ENCODE data around the gene FAM193A.
"Not testable (repeated sequence)": the region's sequence is repeated elsewhere in the genome, so short reads cannot be mapped to it uniquely, and the experiment has no call there.

FAM193A gene

GRCh38 chr4:2756691-2757350 lies 220.4 kb downstream of the FAM193A start:
- no peak for TF ChIP-seq CTCF (IDR thresholded peaks at IDR 0.05; ENCODE audit: insufficient read depth, missing control alignments)
- FAIRE-seq: no peak
- no peak for DNase-seq (ENCODE audit: insufficient read length, low spot score)

- no peak for DNase-seq (ENCODE audit: insufficient read length, low spot score)
- no peak for TF ChIP-seq CTCF (IDR thresholded peaks at IDR 0.05; ENCODE audit: insufficient read depth, missing control alignments)
- FAIRE-seq: no peak
These were observed 221.0 kb downstream of the FAM193A start for GRCh38 chr4:2757426-2757825.

- DNase-seq (ENCODE audit: insufficient read length, low spot score) (no peak), FAIRE-seq (no peak)
- TF ChIP-seq CTCF (IDR thresholded peaks at IDR 0.05; ENCODE audit: insufficient read depth, missing control alignments): no peak
These were observed 224.8 kb downstream of the FAM193A start for GRCh38 chr4:2761035-2761923.

DNA sequence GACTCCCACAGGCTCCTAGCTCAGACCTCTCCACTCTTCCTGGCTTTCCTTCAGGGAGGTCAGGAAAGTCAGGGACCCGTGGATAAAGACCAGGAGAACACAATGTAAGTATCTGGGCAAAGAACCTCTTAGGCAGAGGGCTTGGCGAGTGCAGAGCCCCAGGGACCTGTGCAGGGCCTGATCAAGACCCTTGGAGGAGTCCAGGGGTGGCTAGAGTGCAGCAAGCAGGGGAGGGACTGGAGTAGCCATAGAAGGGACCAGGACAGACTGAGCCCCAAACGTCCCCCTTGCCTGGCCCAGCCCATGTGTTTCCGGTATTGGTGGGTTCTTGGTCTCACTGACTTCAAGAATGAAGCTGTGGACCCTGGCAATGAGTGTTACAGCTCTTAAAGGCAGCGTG lies 225.6 kb downstream of the FAM193A start:
- no peak for TF ChIP-seq CTCF (IDR thresholded peaks at IDR 0.05; ENCODE audit: insufficient read depth, missing control alignments)
- FAIRE-seq: no peak
- DNase-seq (ENCODE audit: insufficient read length, low spot score): no peak

DNA sequence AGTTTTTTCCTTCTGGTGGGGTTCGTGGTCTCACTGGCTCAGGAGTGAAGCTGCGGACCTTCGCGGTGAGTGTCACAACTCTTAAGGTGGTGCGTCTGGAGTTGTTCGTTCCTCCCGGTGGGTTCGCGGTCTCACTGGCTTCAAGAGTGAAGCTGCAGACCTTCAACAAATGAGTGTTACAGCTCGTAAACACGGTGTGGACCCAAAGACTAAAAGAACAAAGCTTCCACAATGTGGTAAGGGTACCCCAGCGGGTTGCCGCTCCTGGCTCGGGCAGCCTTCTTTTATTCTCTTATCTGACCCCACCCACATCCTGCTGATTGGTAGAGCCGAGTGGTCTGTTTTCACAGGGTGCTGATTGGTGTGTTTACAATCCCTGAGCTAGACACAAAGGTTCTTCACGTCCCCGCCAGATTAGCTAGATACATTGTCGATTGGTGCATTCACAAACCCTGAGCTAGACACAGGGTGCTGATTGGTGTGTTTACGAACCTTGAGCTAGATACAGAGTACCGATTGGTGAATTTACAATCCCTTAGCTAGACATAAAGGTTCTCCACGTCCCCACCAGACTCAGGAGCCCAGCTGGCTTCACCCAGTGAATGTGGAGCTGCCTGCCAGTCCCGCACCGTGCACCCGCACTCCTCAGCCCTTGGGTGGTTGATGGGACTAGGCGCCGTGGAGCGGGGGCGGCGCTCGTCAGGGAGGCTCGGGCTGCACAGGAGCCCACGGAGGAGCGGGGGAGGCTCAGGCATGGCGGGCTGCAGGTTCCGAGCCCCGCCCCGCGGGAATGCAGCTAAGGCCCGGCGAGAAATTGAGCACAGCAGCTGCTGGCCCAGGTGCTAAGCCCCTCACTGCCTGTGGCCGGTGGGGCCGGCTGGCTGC lies 226.3 kb downstream of the FAM193A start:
- not testable (repeated sequence) for FAIRE-seq; DNase-seq (ENCODE audit: insufficient read length, low spot score)

DNA sequence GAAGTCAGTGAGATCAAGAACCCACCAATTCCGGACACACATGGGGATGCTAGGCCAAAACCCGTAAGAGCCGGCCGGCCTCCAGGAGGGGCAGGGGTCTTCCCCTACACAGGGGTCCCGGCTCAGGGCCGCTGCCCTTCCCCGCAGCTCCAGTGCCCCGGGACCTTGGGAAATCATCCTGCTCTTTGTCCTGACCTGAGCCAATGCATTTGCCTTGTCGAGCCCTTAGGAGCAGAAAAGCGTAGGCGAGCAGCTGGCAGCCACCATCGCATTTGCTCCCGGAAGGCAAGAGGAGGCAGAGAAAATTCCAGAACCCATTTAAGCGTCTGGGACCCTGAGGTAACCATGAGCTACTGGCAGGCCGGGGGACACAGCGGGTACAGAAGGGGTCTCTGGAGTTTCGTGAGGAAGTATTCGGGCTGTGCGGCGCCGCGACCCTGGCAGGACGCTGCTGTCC lies 227.1 kb downstream of the FAM193A start:
- no peak for TF ChIP-seq CTCF (IDR thresholded peaks at IDR 0.05; ENCODE audit: insufficient read depth, missing control alignments)
- FAIRE-seq: no peak

DNA sequence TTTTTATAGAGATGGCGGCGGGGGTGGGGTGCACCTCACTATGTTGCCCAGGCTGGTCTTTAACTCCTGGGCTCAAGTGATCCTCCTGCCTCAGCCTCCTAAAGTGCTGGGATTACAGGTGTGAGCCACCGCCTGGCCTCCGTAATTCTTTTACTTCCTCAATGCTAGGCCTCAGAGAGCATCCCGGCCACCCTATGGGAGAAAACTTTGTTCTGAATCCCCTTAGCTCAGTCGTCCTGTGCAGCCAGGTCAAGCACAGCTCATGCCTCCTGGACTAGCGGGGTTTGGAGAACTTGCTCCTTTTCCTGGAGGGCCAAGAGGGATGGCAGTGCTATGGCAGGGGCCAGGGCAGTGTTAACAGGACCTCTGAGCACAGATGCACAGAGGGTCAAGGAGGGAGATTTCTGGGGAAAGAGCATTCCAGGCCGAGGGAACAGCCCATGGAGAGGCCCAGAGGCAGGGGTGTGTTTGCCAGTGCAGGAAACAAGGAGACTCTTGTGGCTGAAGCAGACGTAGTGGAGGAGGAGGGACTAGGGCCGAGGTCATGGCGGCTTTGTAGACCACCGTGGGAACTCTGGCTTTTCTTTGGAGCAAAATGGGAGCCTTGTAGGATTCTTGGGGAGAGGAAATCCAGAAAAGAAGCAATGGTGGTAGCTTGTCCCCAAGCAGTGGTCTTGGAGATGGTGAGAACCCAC lies 229.5 kb downstream of the FAM193A start:
- TF ChIP-seq CTCF (IDR thresholded peaks at IDR 0.05; ENCODE audit: insufficient read depth, missing control alignments): no peak
- FAIRE-seq (no peak), DNase-seq (ENCODE audit: insufficient read length, low spot score) (no peak)

More for the DNA sequence above, 227.1 kb downstream of the FAM193A start:
- DNase-seq (ENCODE audit: insufficient read length, low spot score): no peak

Measured in D721Med (cell line).